Esophagus muscularis mucosa (tissue), 2 donors: ENCODE results near the gene PLEKHG4B.

Experiments used
- POLR2A ChIP-seq: fragments of 450-650 bp; IDR thresholded peaks from one replicate; pipeline ENCODE4 v1.6.1; 2017; ENCODE audit warnings: antibody characterized with exemption, moderate library complexity, mild to moderate bottlenecking, low read depth
- POLR2AphosphoS5 ChIP-seq, 2 donors: sonication (generic); formaldehyde crosslinking; IDR thresholded peaks; one replicate each; pipeline ENCODE4 v1.6.1; 2017; ENCODE audit warnings: antibody characterized with exemption in 2 of 2

DNA sequence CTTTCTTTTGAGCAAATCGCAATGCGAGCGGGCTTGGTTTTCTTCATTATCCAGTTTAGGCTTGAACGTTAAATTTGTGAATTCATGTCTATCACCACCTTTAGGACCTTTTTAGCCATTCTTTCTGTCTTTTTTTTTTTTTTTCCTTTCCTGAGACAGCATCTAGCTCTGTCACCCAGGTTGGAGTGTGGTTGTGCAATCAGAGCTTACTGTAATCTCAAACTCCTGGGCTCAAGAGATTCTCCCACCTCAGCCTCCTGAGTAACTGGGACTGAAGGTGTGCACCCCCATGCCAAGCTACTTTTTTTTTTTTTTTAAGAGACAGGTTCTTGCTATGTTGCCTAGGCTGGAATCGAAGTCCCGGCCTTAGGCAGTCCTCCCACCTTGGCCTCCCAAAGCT, 60.1 kb downstream of the PLEKHG4B start:
- no peak for TF ChIP-seq POLR2A
- TF ChIP-seq POLR2AphosphoS5 (IDR thresholded peaks at IDR 0.05) = no peak
